ENCODE results near the gene SEMA4B.

SEMA4B gene

GRCh38 chr15:90188914-90189748 is 12.0 kb upstream of the SEMA4B start:
- Histone ChIP-seq H3K27ac (ENCODE audit: low read length, poor library complexity, severe bottlenecking) (no peak overlapping the region), H3K4me3 (ENCODE audit: insufficient read depth in 1 of 2, low read depth in 1 of 2, low read length in 2 of 2) (no peak overlapping the region), H2BK12ac (ENCODE audit: low read length in 2 of 2) (no peak overlapping the region), H4K8ac (ENCODE audit: low read length) (no peak overlapping the region), H3K4me2 (ENCODE audit: low read length, poor library complexity, severe bottlenecking) (no peak overlapping the region), H3K14ac (ENCODE audit: low read length in 2 of 2) (no peak overlapping the region), H3K9me3 (ENCODE audit: control insufficient read depth, low read length) (no peaks in the 10 kb centered on the region), H3K18ac (ENCODE audit: low read depth in 1 of 2, low read length in 2 of 2) (no peak overlapping the region), H2AFZ (ENCODE audit: low read depth, low read length) (no peak overlapping the region), H3K9ac (ENCODE audit: low read length) (no peak overlapping the region), H3K23ac (ENCODE audit: low read length in 2 of 2) (no peak overlapping the region), H3K79me1 (replicated peaks; ENCODE audit: low read length, poor library complexity, severe bottlenecking) (peaks cover 29% of the 10 kb centered on the region), H2BK15ac (ENCODE audit: low read depth, poor library complexity, severe bottlenecking) (no peak overlapping the region), H4K91ac (ENCODE audit: low read length) (no peak overlapping the region), H2BK120ac (ENCODE audit: low read depth, low read length) (no peak overlapping the region), H3K27me3 (ENCODE audit: control insufficient read depth in 1 of 2, insufficient read depth in 1 of 2, low read length in 2 of 2) (no peaks in the 10 kb centered on the region), H2AK5ac (ENCODE audit: low read length, severe bottlenecking) (no peak overlapping the region), H2BK5ac (ENCODE audit: low read depth, low read length, poor library complexity, severe bottlenecking) (no peak overlapping the region), H3K4me1 (ENCODE audit: control insufficient read depth, insufficient read depth, low read depth, low read length) (peaks cover 30% of the 10 kb centered on the region), H3K36me3 (ENCODE audit: control insufficient read depth in 1 of 2, insufficient read depth in 2 of 2, low read depth in 1 of 2, low read length in 2 of 2) (no peaks in the 10 kb centered on the region), H3K4ac (ENCODE audit: low read depth in 1 of 2, low read length in 2 of 2) (no peak overlapping the region)
- WGBS = 89% methylated on average over 8 of the region's 8 CpGs
- DNase-seq = no peak

- Histone ChIP-seq H3K9me3 (ENCODE audit: control insufficient read depth, low read length) (no peaks in the 10 kb centered on the region), H4K8ac (ENCODE audit: low read length) (no peak overlapping the region), H4K91ac (ENCODE audit: low read length) (no peak overlapping the region), H3K79me1 (replicated peaks; ENCODE audit: low read length, poor library complexity, severe bottlenecking) (peaks cover 29% of the 10 kb centered on the region), H2AK5ac (ENCODE audit: low read length, severe bottlenecking) (no peak overlapping the region), H2AFZ (ENCODE audit: low read depth, low read length) (no peak overlapping the region), H3K36me3 (ENCODE audit: control insufficient read depth in 1 of 2, insufficient read depth in 2 of 2, low read depth in 1 of 2, low read length in 2 of 2) (no peaks in the 10 kb centered on the region), H3K4me3 (ENCODE audit: insufficient read depth in 1 of 2, low read depth in 1 of 2, low read length in 2 of 2) (no peak overlapping the region), H3K18ac (ENCODE audit: low read depth in 1 of 2, low read length in 2 of 2) (no peak overlapping the region), H3K9ac (ENCODE audit: low read length) (no peak overlapping the region), H2BK120ac (ENCODE audit: low read depth, low read length) (no peak overlapping the region), H3K27me3 (ENCODE audit: control insufficient read depth in 1 of 2, insufficient read depth in 1 of 2, low read length in 2 of 2) (no peaks in the 10 kb centered on the region), H3K14ac (ENCODE audit: low read length in 2 of 2) (no peak overlapping the region), H2BK12ac (ENCODE audit: low read length in 2 of 2) (no peak overlapping the region), H3K4me2 (ENCODE audit: low read length, poor library complexity, severe bottlenecking) (no peak overlapping the region), H3K4me1 (ENCODE audit: control insufficient read depth, insufficient read depth, low read depth, low read length) (peaks cover 26% of the 10 kb centered on the region), H3K23ac (ENCODE audit: low read length in 2 of 2) (no peak overlapping the region), H2BK5ac (ENCODE audit: low read depth, low read length, poor library complexity, severe bottlenecking) (no peak overlapping the region), H3K27ac (ENCODE audit: low read length, poor library complexity, severe bottlenecking) (no peak overlapping the region), H2BK15ac (ENCODE audit: low read depth, poor library complexity, severe bottlenecking) (no peak overlapping the region), H3K4ac (ENCODE audit: low read depth in 1 of 2, low read length in 2 of 2) (no peak overlapping the region)
- DNase-seq = no peak
- WGBS = 91% methylated on average over 10 of the region's 10 CpGs
Observed at GRCh38 chr15:90189781-90190467, 11.2 kb upstream of the SEMA4B start.

GRCh38 chr15:90190606-90191343 is 10.4 kb upstream of the SEMA4B start:
- Histone ChIP-seq H3K14ac (ENCODE audit: low read length in 2 of 2) (no peak overlapping the region), H3K23ac (ENCODE audit: low read length in 2 of 2) (no peak overlapping the region), H3K27me3 (ENCODE audit: control insufficient read depth in 1 of 2, insufficient read depth in 1 of 2, low read length in 2 of 2) (no peaks in the 10 kb centered on the region), H3K9me3 (ENCODE audit: control insufficient read depth, low read length) (no peaks in the 10 kb centered on the region), H3K27ac (ENCODE audit: low read length, poor library complexity, severe bottlenecking) (no peak overlapping the region), H3K79me1 (replicated peaks; ENCODE audit: low read length, poor library complexity, severe bottlenecking) (peaks cover 31% of the 10 kb centered on the region), H2AK5ac (ENCODE audit: low read length, severe bottlenecking) (no peak overlapping the region), H2BK15ac (ENCODE audit: low read depth, poor library complexity, severe bottlenecking) (peak overlapping the region; percentile 94), H2BK120ac (ENCODE audit: low read depth, low read length) (no peak overlapping the region), H3K4me2 (ENCODE audit: low read length, poor library complexity, severe bottlenecking) (no peak overlapping the region), H4K91ac (ENCODE audit: low read length) (no peak overlapping the region), H2BK5ac (ENCODE audit: low read depth, low read length, poor library complexity, severe bottlenecking) (no peak overlapping the region), H3K36me3 (ENCODE audit: control insufficient read depth in 1 of 2, insufficient read depth in 2 of 2, low read depth in 1 of 2, low read length in 2 of 2) (no peaks in the 10 kb centered on the region), H3K18ac (ENCODE audit: low read depth in 1 of 2, low read length in 2 of 2) (no peak overlapping the region), H2BK12ac (ENCODE audit: low read length in 2 of 2) (no peak overlapping the region), H3K9ac (ENCODE audit: low read length) (no peak overlapping the region), H3K4me1 (ENCODE audit: control insufficient read depth, insufficient read depth, low read depth, low read length) (peaks cover 23% of the 10 kb centered on the region), H2AFZ (ENCODE audit: low read depth, low read length) (no peak overlapping the region), H4K8ac (ENCODE audit: low read length) (no peak overlapping the region), H3K4ac (ENCODE audit: low read depth in 1 of 2, low read length in 2 of 2) (no peak overlapping the region), H3K4me3 (ENCODE audit: insufficient read depth in 1 of 2, low read depth in 1 of 2, low read length in 2 of 2) (no peak overlapping the region)
- WGBS = 93% methylated on average over 10 of the region's 10 CpGs
- no peak for DNase-seq

GRCh38 chr15:90191344-90191687 is 9.8 kb upstream of the SEMA4B start:
- Histone ChIP-seq H3K4me2 (ENCODE audit: low read length, poor library complexity, severe bottlenecking) (no peak overlapping the region), H2BK5ac (ENCODE audit: low read depth, low read length, poor library complexity, severe bottlenecking) (no peak overlapping the region), H3K4me1 (ENCODE audit: control insufficient read depth, insufficient read depth, low read depth, low read length) (peaks cover 23% of the 10 kb centered on the region), H3K27ac (ENCODE audit: low read length, poor library complexity, severe bottlenecking) (no peak overlapping the region), H2AFZ (ENCODE audit: low read depth, low read length) (no peak overlapping the region), H2BK15ac (ENCODE audit: low read depth, poor library complexity, severe bottlenecking) (no peak overlapping the region), H3K4ac (ENCODE audit: low read depth in 1 of 2, low read length in 2 of 2) (no peak overlapping the region), H3K18ac (ENCODE audit: low read depth in 1 of 2, low read length in 2 of 2) (no peak overlapping the region), H3K9ac (ENCODE audit: low read length) (no peak overlapping the region), H4K8ac (ENCODE audit: low read length) (no peak overlapping the region), H3K36me3 (ENCODE audit: control insufficient read depth in 1 of 2, insufficient read depth in 2 of 2, low read depth in 1 of 2, low read length in 2 of 2) (no peaks in the 10 kb centered on the region), H3K27me3 (ENCODE audit: control insufficient read depth in 1 of 2, insufficient read depth in 1 of 2, low read length in 2 of 2) (no peaks in the 10 kb centered on the region), H3K79me1 (replicated peaks; ENCODE audit: low read length, poor library complexity, severe bottlenecking) (peaks cover 31% of the 10 kb centered on the region), H3K23ac (ENCODE audit: low read length in 2 of 2) (no peak overlapping the region), H3K14ac (ENCODE audit: low read length in 2 of 2) (no peak overlapping the region), H2AK5ac (ENCODE audit: low read length, severe bottlenecking) (no peak overlapping the region), H2BK120ac (ENCODE audit: low read depth, low read length) (no peak overlapping the region), H3K4me3 (ENCODE audit: insufficient read depth in 1 of 2, low read depth in 1 of 2, low read length in 2 of 2) (no peak overlapping the region), H2BK12ac (ENCODE audit: low read length in 2 of 2) (no peak overlapping the region), H4K91ac (ENCODE audit: low read length) (no peak overlapping the region), H3K9me3 (ENCODE audit: control insufficient read depth, low read length) (no peaks in the 10 kb centered on the region)
- no peak for DNase-seq
- 100% methylated on average over 3 of the region's 3 CpGs for WGBS

Measured in mesenchymal stem cell (in vitro differentiated cells and primary cell).